Bronchial epithelial cell (primary cell): ENCODE measurements around the gene PAK6. TPM values are rescaled to one million over a fixed set of nuclear protein-coding genes. Genes with fewer than 3 reads are reported as not detected.

Experiments
- DNase-seq: peaks from one replicate; pipeline ENCODE4 v3.0.0-alpha.2; 2010; ENCODE audit warnings: low read depth
- FAIRE-seq: peaks from 2 replicates; lab custom pipeline; 2011; peaks lifted over from hg19 to GRCh38; lab: Jason Lieb, UNC
- H3K27me3 ChIP-seq: 2 replicates; pipeline ENCODE4 v1.5.1; 2011; ENCODE audit warnings: low read length; ENCODE audit not compliant: control insufficient read depth, insufficient read depth
- H3K36me3 ChIP-seq: 2 replicates; pipeline ENCODE4 v1.5.1; 2011; ENCODE audit warnings: low read length; ENCODE audit not compliant: control insufficient read depth, insufficient read depth
- H3K4me3 ChIP-seq: 2 replicates; pipeline ENCODE4 v1.5.1; 2011; ENCODE audit warnings: mild to moderate bottlenecking, low read depth, low read length, control low read depth
- total RNA-seq: library from RNA; depleted of rRNA; stranded (reverse); fragments of >200 nt; gene quantifications from 2 replicates; pipeline ENCODE4 v1.2.1, GENCODE V29; 2014
- TF ChIP-seq, protein P1 (sequence below): IDR thresholded peaks from 2 replicates; pipeline ENCODE4 v1.5.1; 2011; ENCODE audit warnings: mild to moderate bottlenecking, moderate library complexity, low read length, control low read depth, inconsistent platforms; ENCODE audit not compliant: insufficient read depth, severe bottlenecking

PAK6 gene
- total RNA-seq, 1 donor from 2014 or later = 11.6 TPM

DNA sequence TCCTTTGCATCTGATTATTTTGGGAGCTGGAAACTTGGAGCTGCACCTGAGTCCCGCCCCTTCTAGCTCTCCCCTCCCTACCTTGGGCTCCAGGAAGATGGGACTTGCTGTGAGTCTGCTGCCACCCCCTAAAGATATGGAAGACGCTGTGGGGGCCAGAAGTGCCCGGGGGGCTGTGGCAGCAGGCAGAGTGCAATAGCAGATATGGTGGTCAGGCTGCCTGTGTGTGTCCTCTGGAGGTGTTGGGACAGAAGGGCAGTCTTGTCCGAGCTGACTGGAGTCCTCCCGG, 485 bp downstream of the PAK6 start:
- Histone ChIP-seq H3K27me3 (no peaks in the 10 kb centered on the region), H3K4me3 (peak overlapping the region; percentile 49), H3K36me3 (peaks cover 3% of the 10 kb centered on the region)
- TF ChIP-seq, protein P1, sequence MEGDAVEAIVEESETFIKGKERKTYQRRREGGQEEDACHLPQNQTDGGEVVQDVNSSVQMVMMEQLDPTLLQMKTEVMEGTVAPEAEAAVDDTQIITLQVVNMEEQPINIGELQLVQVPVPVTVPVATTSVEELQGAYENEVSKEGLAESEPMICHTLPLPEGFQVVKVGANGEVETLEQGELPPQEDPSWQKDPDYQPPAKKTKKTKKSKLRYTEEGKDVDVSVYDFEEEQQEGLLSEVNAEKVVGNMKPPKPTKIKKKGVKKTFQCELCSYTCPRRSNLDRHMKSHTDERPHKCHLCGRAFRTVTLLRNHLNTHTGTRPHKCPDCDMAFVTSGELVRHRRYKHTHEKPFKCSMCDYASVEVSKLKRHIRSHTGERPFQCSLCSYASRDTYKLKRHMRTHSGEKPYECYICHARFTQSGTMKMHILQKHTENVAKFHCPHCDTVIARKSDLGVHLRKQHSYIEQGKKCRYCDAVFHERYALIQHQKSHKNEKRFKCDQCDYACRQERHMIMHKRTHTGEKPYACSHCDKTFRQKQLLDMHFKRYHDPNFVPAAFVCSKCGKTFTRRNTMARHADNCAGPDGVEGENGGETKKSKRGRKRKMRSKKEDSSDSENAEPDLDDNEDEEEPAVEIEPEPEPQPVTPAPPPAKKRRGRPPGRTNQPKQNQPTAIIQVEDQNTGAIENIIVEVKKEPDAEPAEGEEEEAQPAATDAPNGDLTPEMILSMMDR = no peak
- no peak for FAIRE-seq
- no peak for DNase-seq

DNA sequence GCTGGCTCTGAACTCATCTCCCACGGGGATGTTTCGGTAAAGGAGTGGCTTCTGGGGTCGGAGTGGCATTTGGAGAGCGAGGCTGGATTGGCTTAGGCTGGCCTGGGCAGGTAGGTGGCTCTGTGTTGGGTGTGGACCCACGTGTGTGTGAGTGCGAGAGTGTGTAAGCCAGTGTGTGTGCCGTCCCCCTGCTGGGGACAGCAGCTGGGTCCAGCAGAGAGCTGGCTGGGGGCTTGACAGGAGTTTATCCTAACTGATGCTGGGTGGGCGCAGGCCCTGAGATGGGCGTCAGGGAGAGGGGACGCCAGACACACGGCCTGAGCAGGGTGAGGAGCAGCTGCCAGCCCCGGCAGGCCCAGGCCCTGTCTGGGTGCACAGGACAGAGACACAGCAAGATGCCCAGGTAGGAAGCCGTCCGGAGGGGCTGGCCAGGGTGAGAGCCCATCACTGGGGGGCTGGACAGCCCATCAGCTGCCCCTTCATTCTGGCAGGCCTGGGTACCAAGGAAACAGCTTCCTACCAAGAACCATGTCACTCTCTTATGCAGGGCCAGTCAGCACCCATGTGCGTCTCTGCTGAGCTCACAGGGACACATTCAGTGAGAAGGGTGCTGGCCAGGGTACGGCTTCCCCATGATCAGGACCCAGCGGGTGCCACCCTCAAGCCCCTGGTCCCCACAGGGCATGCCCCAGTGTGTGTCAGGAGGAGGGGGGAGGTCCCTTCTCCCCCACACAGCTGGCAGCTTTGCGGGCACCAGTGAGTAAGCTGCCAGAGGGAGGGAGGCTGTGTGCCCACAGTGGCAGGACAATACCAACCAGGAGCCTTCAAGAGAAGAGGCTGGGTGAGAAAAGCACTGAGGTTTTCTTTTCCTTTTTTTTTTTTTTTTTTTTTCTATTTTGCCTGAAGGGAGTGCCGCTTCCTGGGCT, 1.1 kb downstream of the PAK6 start:
- FAIRE-seq = no peak

DNA sequence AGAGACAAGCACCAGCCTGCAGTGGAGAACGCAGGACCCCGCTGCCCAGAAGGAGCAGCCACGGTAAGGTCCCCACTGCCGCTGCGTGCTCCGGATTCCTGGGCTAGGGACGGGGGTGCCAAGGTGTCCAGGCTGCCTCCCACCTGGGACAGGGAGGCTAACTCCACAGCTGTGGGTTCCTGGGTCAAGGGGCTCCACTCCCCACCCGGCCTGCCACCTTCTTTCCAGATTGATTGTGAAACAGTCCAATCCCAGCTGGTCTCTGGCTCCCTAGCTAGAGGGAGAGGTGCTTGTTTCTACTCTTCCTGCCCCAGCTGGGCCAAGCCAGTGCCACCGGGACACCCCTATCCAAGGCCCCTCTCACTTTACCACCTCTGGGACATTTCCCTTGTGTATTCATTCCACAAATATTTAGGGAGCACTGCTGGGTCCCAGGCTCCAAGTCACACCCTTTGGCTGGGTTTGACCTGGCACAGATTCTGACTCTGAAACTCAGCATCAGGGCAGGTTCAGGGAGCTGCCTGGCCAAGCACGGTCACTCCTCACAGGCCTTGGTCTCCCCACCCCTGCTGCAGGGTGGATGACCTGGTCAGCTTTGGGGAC, 1.9 kb downstream of the PAK6 start:
- peak overlapping the region; percentile 49 for H3K4me3 ChIP-seq
- no peaks in the 10 kb centered on the region for H3K27me3 ChIP-seq
- H3K36me3 ChIP-seq = peaks cover 4% of the 10 kb centered on the region
- FAIRE-seq (no peak), DNase-seq (no peak)
- TF ChIP-seq, protein P1 = no peak

More for the DNA sequence above, 1.1 kb downstream of the PAK6 start:
- H3K36me3 ChIP-seq = peaks cover 3% of the 10 kb centered on the region
- peak; percentile 77 for DNase-seq
- H3K27me3 ChIP-seq = no peaks in the 10 kb centered on the region
- TF ChIP-seq, protein P1 = no peak
- peak overlapping the region; percentile 49 for H3K4me3 ChIP-seq

DNA sequence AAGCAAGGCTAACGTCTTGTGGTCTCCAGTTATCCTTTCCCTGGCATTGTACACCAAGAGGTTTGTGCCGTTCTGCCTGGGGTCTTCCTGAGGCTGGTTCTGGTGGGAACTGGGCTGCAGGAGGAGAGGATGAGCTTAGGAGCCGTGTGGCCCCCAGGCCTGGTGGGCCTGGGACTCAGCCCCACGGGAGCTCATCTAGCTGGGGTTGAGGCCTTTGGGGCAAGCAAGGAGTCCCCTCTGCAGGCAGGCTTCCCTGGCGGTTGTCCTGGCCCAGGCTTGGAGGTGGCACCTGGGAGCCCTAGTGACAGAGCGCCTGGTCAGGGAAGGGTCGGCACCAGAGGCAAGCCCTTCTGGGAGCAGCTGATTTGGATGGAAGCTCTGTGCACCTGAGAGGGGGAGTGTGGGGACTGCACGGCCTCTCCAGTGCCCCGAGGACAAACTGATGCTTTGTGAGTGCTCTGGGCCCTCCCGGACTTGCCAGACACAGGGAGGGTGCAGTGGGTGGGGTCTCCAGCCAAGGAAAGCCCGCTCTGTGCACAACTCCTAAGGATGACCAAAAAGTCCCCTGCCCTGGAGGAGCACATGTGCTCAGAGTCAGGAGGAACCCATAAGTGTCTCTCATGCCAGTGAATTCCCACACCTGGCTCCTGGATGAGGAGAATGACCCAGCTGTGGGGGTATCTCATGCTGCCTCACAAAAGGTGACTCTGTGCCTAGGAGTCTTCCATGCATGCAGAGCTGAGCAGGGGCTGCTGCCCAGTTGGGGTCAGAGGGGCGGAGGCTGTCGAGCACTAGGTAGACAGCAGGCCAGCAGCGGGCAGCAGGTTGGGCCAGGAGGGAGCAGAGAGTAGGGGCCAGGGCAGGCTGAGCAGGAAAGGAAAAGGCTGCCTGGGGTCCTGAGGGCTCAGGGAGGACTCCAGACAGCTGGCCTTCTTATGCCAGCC, 2.7 kb downstream of the PAK6 start:
- TF ChIP-seq, protein P1 = no peak
- DNase-seq = no peak
- Histone ChIP-seq H3K4me3 (peak overlapping the region; percentile 49), H3K27me3 (no peaks in the 10 kb centered on the region), H3K36me3 (peaks cover 6% of the 10 kb centered on the region)
- FAIRE-seq = no peak

DNA sequence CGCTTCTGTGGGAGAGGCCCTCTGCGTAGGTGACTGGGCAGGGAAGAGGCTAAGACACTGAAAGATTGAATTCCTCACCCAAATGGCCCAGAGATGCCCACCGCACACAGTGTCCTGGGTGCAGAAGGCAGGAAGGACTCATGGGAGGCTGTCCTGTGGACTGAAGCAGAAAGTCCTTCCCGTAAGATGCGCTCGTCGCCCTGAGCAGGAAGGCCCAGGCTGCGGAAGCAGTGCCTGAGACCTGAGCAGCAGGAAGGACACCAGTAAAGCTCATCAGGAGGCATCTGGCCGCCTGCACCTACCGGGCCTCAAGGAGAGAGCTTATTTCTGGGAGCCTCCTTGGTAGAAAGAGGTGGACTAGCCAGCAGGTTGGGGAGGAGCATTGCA, 3.3 kb downstream of the PAK6 start:
- FAIRE-seq = no peak

More for the DNA sequence above, 3.3 kb downstream of the PAK6 start:
- TF ChIP-seq, protein P1 = no peak
- Histone ChIP-seq H3K27me3 (no peaks in the 10 kb centered on the region), H3K36me3 (peaks cover 8% of the 10 kb centered on the region), H3K4me3 (no peak overlapping the region)
- DNase-seq = no peak
